K562 (cell line): ENCODE data around the gene TEAD4. TPM values are rescaled to one million over a fixed set of nuclear protein-coding genes. Genes with fewer than 3 reads are reported as not detected.

Source experiments
- ATAC-seq: fragments of 200-7000 bp; cut with Tn5 transposase; 3 replicates; pipeline ENCODE4 v1.9.1; 2020; ENCODE audit warnings: moderate library complexity
- BruUV-seq: library from RNA; stranded (reverse); fragments of 400-500 nt; replicated peaks from 2 replicates; lab custom pipeline; 2021; lab: Mats Ljungman, UMichigan
- CTCF ChIA-PET: fragments of 300-600 bp; formaldehyde crosslinking; extraction: SDS; loops from one replicate; lab custom pipeline; 2021; ENCODE audit warnings: low intra/inter-chr PET ratio; lab: Yijun Ruan, JAX
- POLR2A ChIA-PET: fragments of 300-600, 350-650 bp; sonication (Branson Sonifier 250); formaldehyde crosslinking; extraction: SDS; loops from one replicate; lab custom pipeline; 2021; ENCODE audit warnings: antibody characterized with exemption, inconsistent platforms; lab: Yijun Ruan, JAX
- DNase-seq, 4 experiments: peaks; one replicate each; pipeline versions ENCODE4 v3.0.0 to v3.0.0-alpha.2; 2011 to 2018; ENCODE audit warnings: low spot score in 3 of 4, mixed read lengths in 3 of 4; ENCODE audit errors: extremely low read depth in 1 of 4
- FAIRE-seq: peaks from 2 replicates; lab custom pipeline; 2011; peaks lifted over from hg19 to GRCh38; lab: Jason Lieb, UNC
- H2AFZ ChIP-seq: 2 replicates; pipeline ENCODE4 v1.6.0; 2011; ENCODE audit warnings: low read depth, low read length, control low read depth, inconsistent platforms
- H3K27ac ChIP-seq: fragments of 200-600 bp; 3 replicates; pipeline ENCODE4 v1.8.0; 2011; ENCODE audit warnings: low read depth, mild to moderate bottlenecking, control low read depth, inconsistent platforms, low read length, moderate library complexity, mixed read lengths; ENCODE audit errors: extremely low read depth
- H3K27me3 ChIP-seq, 2 experiments: fragments of 300-600 bp in 1 of 2; 2 replicates in 1 of 2; 3 replicates in 1 of 2; pipeline versions ENCODE4 v1.6.0 to v1.8.0; 2011; ENCODE audit warnings: inconsistent platforms in 2 of 2, low read length in 2 of 2, mild to moderate bottlenecking in 1 of 2, mixed read lengths in 1 of 2, moderate library complexity in 1 of 2; ENCODE audit not compliant: control insufficient read depth in 2 of 2, insufficient read depth in 2 of 2
- H3K36me3 ChIP-seq: fragments of 300-600 bp; 3 replicates; pipeline ENCODE4 v1.8.0; 2011; ENCODE audit warnings: mild to moderate bottlenecking, low read length, inconsistent platforms; ENCODE audit not compliant: control insufficient read depth, insufficient read depth
- H3K4me1 ChIP-seq, 2 experiments: fragments of 200-600 bp in 1 of 2; replicated peaks in 1 of 2; 2 replicates in 1 of 2; 3 replicates in 1 of 2; pipeline versions ENCODE4 v1.5.1 to v1.8.0; 2011; ENCODE audit warnings: inconsistent platforms in 2 of 2, low read length in 2 of 2, mild to moderate bottlenecking in 1 of 2, mixed read lengths in 1 of 2, moderate library complexity in 1 of 2; ENCODE audit not compliant: control insufficient read depth in 2 of 2, insufficient read depth in 2 of 2
- H3K4me2 ChIP-seq: 2 replicates; pipeline ENCODE4 v1.6.1; 2011; ENCODE audit warnings: low read length, control low read depth, inconsistent platforms, mixed read lengths; ENCODE audit not compliant: insufficient read depth
- H3K4me3 ChIP-seq: fragments of 200-600 bp; sonication (generic), shearing (Covaris generic); 2 replicates; pipeline ENCODE4 v1.5.1; 2016; ENCODE audit warnings: control low read depth, inconsistent platforms
- H3K79me2 ChIP-seq: fragments of 200-600 bp; 3 replicates; pipeline ENCODE4 v1.8.0; 2011; ENCODE audit warnings: low read length, inconsistent platforms; ENCODE audit not compliant: control insufficient read depth, insufficient read depth
- H3K9ac ChIP-seq, 2 experiments: 2 replicates each; pipeline versions ENCODE4 v1.6.0 to v1.6.1; 2011; ENCODE audit warnings: low read depth in 2 of 2, low read length in 2 of 2, control low read depth in 1 of 2, inconsistent platforms in 1 of 2, mild to moderate bottlenecking in 1 of 2, mixed read lengths in 1 of 2; ENCODE audit not compliant: insufficient read depth in 1 of 2
- H3K9me1 ChIP-seq: one replicate; pipeline ENCODE4 v1.6.0; 2011; ENCODE audit warnings: inconsistent platforms, mild to moderate bottlenecking, low read length, moderate library complexity; ENCODE audit not compliant: control insufficient read depth, insufficient read depth
- H3K9me3 ChIP-seq: replicated peaks from 2 replicates; pipeline ENCODE4 v1.5.1; 2011; ENCODE audit warnings: low read depth, low read length, inconsistent platforms; ENCODE audit not compliant: control insufficient read depth, insufficient read depth
- H4K20me1 ChIP-seq: replicated peaks from 2 replicates; pipeline ENCODE4 v1.6.1; 2011; ENCODE audit warnings: low read length, inconsistent platforms, mixed read lengths; ENCODE audit not compliant: control insufficient read depth, insufficient read depth
- ARHGAP35 ChIP-seq: fragments of 450-650 bp; IDR thresholded peaks from 2 replicates; pipeline ENCODE4 v1.6.1; 2018; ENCODE audit not compliant: partially characterized antibody
- BCOR ChIP-seq: fragments of 450-650 bp; IDR thresholded peaks from 2 replicates; pipeline ENCODE4 v1.6.1; 2016
- DACH1 ChIP-seq: fragments of 450-650 bp; IDR thresholded peaks from 2 replicates; pipeline ENCODE4 v1.6.1; 2018; ENCODE audit not compliant: partially characterized antibody
- ESRRB ChIP-seq: fragments of 250-450 bp; sonication (Bioruptor Pico); IDR thresholded peaks from 2 replicates; pipeline ENCODE4 v1.5.0; 2020; ENCODE audit warnings: mild to moderate bottlenecking, moderate library complexity, borderline replicate concordance
- GABPB1 ChIP-seq: sonication (generic); formaldehyde crosslinking; IDR thresholded peaks from 2 replicates; pipeline ENCODE4 v1.8.0; 2022; ENCODE audit warnings: mild to moderate bottlenecking, missing genetic modification reagents
- MBD2 ChIP-seq: sonication (generic); IDR thresholded peaks from 2 replicates; pipeline ENCODE4 v1.6.1; 2016; ENCODE audit warnings: low read depth, borderline replicate concordance
- MXI1 ChIP-seq: IDR thresholded peaks from 2 replicates; pipeline ENCODE4 v1.6.1; 2011; ENCODE audit warnings: low read depth, mild to moderate bottlenecking, improper control_type of control experiment, low read length
- POLR2B ChIP-seq: fragments of 450-650 bp; IDR thresholded peaks from 2 replicates; pipeline ENCODE4 v1.6.1; 2018; ENCODE audit warnings: low read depth; ENCODE audit not compliant: partially characterized antibody
- SRSF9 ChIP-seq: fragments of 200-400 bp; formaldehyde crosslinking; IDR thresholded peaks from 2 replicates; pipeline ENCODE4 v1.6.1; 2017; ENCODE audit warnings: low read depth, low read length, borderline replicate concordance
- TAL1 ChIP-seq: fragments of 450-650 bp; IDR thresholded peaks from 2 replicates; pipeline ENCODE4 v1.6.1; 2016; ENCODE audit warnings: mild to moderate bottlenecking
- WGBS: fragments of 100-300 bp; shearing (Covaris generic); methylation state at CpG from one replicate; pipeline ENCODE4 v1.1.6; 2016; ENCODE audit warnings: low coverage, mixed read lengths; ENCODE audit not compliant: insufficient coverage; ENCODE audit errors: missing lambda C conversion rate; 5-methylcytosine and 5-hydroxymethylcytosine counted together
- in situ Hi-C: fragments of 300-500 bp; cut with MboI; formaldehyde crosslinking; loops from 4 replicates; pipeline ENCODE4 v1.15.0; 2018; ENCODE audit warnings: inconsistent platforms, mixed read lengths
- intact Hi-C: fragments of 100-400 bp; cut with micrococcal nuclease; formaldehyde crosslinking; loops from 2 replicates; pipeline ENCODE4 v1.14.2; 2022
- polyA plus RNA-seq, 8 experiments: library from polyadenylated mRNA; depleted of rRNA in 4 of 8; stranded (reverse) in 5 of 8; unstranded in 3 of 8; fragments of >200 nt; fragmentation: Nextera tagmentation in 2 of 8; fragmentation: Illumina TruSeq in 1 of 8; extraction: Ambion mirVana in 2 of 8; extraction: Trizol in 1 of 8; gene quantifications; 2 replicates each; pipeline versions ENCODE4 v1.2.1 to v1.2.3, GENCODE V29; 2011 to 2014; ENCODE audit warnings: inconsistent platforms in 1 of 8, missing spikeins in 1 of 8
- total RNA-seq, 7 experiments: library from RNA; depleted of rRNA in 6 of 7; stranded (reverse); fragments of >200 nt in 6 of 7; fragmentation: Illumina TruSeq in 2 of 7; extraction: Trizol in 2 of 7; gene quantifications; 2 replicates each; pipeline versions ENCODE4 v1.2.1 to v1.2.3, GENCODE V29; 2011 to 2021; ENCODE audit warnings: low replicate concordance in 1 of 7
- TF ChIP-seq, protein P1 (sequence below): fragments of 200-800 bp; sonication (Bioruptor generic); IDR thresholded peaks from 2 replicates; pipeline ENCODE4 v1.6.1; 2017; ENCODE audit warnings: missing genetic modification characterization, missing compliant biosample characterization
- TF ChIP-seq, protein P2 (sequence below): fragments of 250-450 bp; sonication (Bioruptor Pico); IDR thresholded peaks from 2 replicates; pipeline ENCODE4 v1.9.0; 2021; ENCODE audit warnings: mild to moderate bottlenecking
- TF ChIP-seq, protein P3 (sequence below): fragments of 450-650 bp; IDR thresholded peaks from 2 replicates; pipeline ENCODE4 v1.6.1; 2016; ENCODE audit warnings: missing biosample characterization, missing genetic modification characterization
- TF ChIP-seq, protein P4 (sequence below): fragments of 250-450 bp; sonication (Bioruptor Pico); IDR thresholded peaks from 2 replicates; pipeline ENCODE4 v1.4.0; 2020
- TF ChIP-seq, protein P5 (sequence below): sonication (generic); formaldehyde crosslinking; IDR thresholded peaks from 2 replicates; pipeline ENCODE4 v1.9.0; 2022; ENCODE audit warnings: mild to moderate bottlenecking, missing genetic modification reagents

The TEAD4 gene
- total and polyA plus RNA-seq, 9 of the 15 experiments (the other 6 are each of a cell fraction or from before 2014, with no cell fraction given): 0.82 to 40.0 (median 17.0) TPM

DNA sequence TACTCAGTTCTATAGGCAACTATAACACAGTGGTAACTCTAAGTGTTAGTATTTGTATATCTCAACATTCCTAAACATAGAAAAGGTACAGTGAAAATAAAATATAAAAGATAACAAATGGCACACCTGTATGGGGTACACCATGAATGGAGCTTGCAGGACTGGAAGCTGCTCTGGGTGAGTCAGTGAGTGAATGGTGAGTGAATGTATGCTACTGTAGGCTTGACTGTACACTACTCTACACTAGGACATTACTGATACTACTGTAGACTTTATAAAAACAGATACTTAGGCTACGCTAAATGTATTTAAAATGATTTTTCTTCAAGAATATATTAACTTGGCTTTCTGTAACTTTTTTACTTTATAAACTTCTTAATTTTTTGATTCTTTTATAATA, 25.5 kb downstream of the TEAD4 start:
- FAIRE-seq (no peak), DNase-seq (no peak), ATAC-seq (no peak)
- peaks cover 14% of the 10 kb centered on the region; the same call in 2 of the 3 replicates for H3K79me2 ChIP-seq
- H3K4me1 ChIP-seq: peaks cover 6 to 7% of the 10 kb centered on the region in 2 experiments; a peak in 3 of 5 replicates
- H3K4me3 ChIP-seq: no peak overlapping the region
- H4K20me1 ChIP-seq: no peaks in the 10 kb centered on the region
- H3K9me1 ChIP-seq: no peaks in the 10 kb centered on the region
- in situ Hi-C loops (no loop called here), intact Hi-C loops (no loop called here)
- no peak overlapping the region for H3K4me2 ChIP-seq
- H3K27ac ChIP-seq: no peak overlapping the region
- ChIA-PET CTCF (no interaction called here), POLR2A (no interaction called here)
- H3K27me3 ChIP-seq: no peaks in the 10 kb centered on the region
- H3K9me3 ChIP-seq: no peaks in the 10 kb centered on the region
- H3K9ac ChIP-seq: no peak overlapping the region
- no peak overlapping the region for H2AFZ ChIP-seq
- WGBS: 93% methylated on average over 1 of the region's 1 CpG
- H3K36me3 ChIP-seq: peaks cover 16% of the 10 kb centered on the region; the same call in 2 of the 3 replicates
- no TSS peak for BruUV-seq
- TF ChIP-seq ESRRB: no peak
- TF ChIP-seq MXI1: no peak
- TF ChIP-seq, protein P1, sequence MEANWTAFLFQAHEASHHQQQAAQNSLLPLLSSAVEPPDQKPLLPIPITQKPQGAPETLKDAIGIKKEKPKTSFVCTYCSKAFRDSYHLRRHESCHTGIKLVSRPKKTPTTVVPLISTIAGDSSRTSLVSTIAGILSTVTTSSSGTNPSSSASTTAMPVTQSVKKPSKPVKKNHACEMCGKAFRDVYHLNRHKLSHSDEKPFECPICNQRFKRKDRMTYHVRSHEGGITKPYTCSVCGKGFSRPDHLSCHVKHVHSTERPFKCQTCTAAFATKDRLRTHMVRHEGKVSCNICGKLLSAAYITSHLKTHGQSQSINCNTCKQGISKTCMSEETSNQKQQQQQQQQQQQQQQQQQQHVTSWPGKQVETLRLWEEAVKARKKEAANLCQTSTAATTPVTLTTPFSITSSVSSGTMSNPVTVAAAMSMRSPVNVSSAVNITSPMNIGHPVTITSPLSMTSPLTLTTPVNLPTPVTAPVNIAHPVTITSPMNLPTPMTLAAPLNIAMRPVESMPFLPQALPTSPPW (CRISPR knock-in tag): no peak
- TF ChIP-seq, protein P2, sequence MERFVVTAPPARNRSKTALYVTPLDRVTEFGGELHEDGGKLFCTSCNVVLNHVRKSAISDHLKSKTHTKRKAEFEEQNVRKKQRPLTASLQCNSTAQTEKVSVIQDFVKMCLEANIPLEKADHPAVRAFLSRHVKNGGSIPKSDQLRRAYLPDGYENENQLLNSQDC: no peak
- TF ChIP-seq GABPB1 (CRISPR knock-in tag): no peak
- no peak for TF ChIP-seq TAL1
- TF ChIP-seq, protein P3, sequence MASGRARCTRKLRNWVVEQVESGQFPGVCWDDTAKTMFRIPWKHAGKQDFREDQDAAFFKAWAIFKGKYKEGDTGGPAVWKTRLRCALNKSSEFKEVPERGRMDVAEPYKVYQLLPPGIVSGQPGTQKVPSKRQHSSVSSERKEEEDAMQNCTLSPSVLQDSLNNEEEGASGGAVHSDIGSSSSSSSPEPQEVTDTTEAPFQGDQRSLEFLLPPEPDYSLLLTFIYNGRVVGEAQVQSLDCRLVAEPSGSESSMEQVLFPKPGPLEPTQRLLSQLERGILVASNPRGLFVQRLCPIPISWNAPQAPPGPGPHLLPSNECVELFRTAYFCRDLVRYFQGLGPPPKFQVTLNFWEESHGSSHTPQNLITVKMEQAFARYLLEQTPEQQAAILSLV: no peak
- TF ChIP-seq, protein P4, sequence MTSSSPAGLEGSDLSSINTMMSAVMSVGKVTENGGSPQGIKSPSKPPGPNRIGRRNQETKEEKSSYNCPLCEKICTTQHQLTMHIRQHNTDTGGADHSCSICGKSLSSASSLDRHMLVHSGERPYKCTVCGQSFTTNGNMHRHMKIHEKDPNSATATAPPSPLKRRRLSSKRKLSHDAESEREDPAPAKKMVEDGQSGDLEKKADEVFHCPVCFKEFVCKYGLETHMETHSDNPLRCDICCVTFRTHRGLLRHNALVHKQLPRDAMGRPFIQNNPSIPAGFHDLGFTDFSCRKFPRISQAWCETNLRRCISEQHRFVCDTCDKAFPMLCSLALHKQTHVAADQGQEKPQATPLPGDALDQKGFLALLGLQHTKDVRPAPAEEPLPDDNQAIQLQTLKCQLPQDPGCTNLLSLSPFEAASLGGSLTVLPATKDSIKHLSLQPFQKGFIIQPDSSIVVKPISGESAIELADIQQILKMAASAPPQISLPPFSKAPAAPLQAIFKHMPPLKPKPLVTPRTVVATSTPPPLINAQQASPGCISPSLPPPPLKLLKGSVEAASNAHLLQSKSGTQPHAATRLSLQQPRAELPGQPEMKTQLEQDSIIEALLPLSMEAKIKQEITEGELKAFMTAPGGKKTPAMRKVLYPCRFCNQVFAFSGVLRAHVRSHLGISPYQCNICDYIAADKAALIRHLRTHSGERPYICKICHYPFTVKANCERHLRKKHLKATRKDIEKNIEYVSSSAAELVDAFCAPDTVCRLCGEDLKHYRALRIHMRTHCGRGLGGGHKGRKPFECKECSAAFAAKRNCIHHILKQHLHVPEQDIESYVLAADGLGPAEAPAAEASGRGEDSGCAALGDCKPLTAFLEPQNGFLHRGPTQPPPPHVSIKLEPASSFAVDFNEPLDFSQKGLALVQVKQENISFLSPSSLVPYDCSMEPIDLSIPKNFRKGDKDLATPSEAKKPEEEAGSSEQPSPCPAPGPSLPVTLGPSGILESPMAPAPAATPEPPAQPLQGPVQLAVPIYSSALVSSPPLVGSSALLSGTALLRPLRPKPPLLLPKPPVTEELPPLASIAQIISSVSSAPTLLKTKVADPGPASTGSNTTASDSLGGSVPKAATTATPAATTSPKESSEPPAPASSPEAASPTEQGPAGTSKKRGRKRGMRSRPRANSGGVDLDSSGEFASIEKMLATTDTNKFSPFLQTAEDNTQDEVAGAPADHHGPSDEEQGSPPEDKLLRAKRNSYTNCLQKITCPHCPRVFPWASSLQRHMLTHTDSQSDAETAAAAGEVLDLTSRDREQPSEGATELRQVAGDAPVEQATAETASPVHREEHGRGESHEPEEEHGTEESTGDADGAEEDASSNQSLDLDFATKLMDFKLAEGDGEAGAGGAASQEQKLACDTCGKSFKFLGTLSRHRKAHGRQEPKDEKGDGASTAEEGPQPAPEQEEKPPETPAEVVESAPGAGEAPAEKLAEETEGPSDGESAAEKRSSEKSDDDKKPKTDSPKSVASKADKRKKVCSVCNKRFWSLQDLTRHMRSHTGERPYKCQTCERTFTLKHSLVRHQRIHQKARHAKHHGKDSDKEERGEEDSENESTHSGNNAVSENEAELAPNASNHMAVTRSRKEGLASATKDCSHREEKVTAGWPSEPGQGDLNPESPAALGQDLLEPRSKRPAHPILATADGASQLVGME: no peak
- TF ChIP-seq POLR2B: no peak
- no peak for TF ChIP-seq MBD2
- TF ChIP-seq DACH1: no peak
- TF ChIP-seq BCOR: no peak
- TF ChIP-seq ARHGAP35: no peak
- TF ChIP-seq, protein P5, sequence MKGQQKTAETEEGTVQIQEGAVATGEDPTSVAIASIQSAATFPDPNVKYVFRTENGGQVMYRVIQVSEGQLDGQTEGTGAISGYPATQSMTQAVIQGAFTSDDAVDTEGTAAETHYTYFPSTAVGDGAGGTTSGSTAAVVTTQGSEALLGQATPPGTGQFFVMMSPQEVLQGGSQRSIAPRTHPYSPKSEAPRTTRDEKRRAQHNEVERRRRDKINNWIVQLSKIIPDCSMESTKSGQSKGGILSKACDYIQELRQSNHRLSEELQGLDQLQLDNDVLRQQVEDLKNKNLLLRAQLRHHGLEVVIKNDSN (CRISPR knock-in tag): no peak
- no peak for TF ChIP-seq SRSF9
